ENCODE measurements around the gene ELMOD1.

GRCh38 chr11:107565219-107565937 is 25.6 kb upstream of the ELMOD1 start, which contains the start of gene ALKBH8:
- TF ChIP-seq POLR2A (IDR thresholded peaks at IDR 0.05) (no peak), CTCF (IDR thresholded peaks at IDR 0.05) (no peak), POLR2AphosphoS5 (IDR thresholded peaks at IDR 0.05) (peak in 1 of 3 donors; percentile 44)
